K562 (cell line): Measurements from ENCODE around the gene FAM180B. TPM values are rescaled to one million over a fixed set of nuclear protein-coding genes. Genes with fewer than 3 reads are reported as not detected.
A peak's percentile ranks its signal among the peaks of the same experiment; 100 is the strongest.

Experiments
- ARID3A ChIP-seq: IDR thresholded peaks from 2 replicates; pipeline ENCODE4 v1.6.1; 2012; ENCODE audit warnings: low read depth, low read length, improper control_type of control experiment, borderline replicate concordance
- ETS2 ChIP-seq: IDR thresholded peaks from 2 replicates; pipeline ENCODE4 v1.6.1; 2016; ENCODE audit warnings: borderline replicate concordance, missing genetic modification characterization, mild to moderate bottlenecking, moderate library complexity, missing compliant biosample characterization; ENCODE audit not compliant: poor library complexity, severe bottlenecking
- HMBOX1 ChIP-seq: sonication (generic); IDR thresholded peaks from 2 replicates; pipeline ENCODE4 v1.6.1; 2016
- IFI16 ChIP-seq: fragments of 250-450 bp; sonication (Bioruptor Pico); IDR thresholded peaks from 2 replicates; pipeline ENCODE4 v2.1.2; 2022; ENCODE audit warnings: mild to moderate bottlenecking, inconsistent platforms
- NR0B1 ChIP-seq: fragments of 450-650 bp; IDR thresholded peaks from one replicate; pipeline ENCODE4 v1.6.1; 2018; ENCODE audit warnings: mild to moderate bottlenecking, moderate library complexity; ENCODE audit not compliant: partially characterized antibody
- RBBP5 ChIP-seq: fragments of 200-600 bp; sonication (generic); IDR thresholded peaks from 2 replicates; pipeline ENCODE4 v1.6.1; 2012; ENCODE audit warnings: borderline replicate concordance, mild to moderate bottlenecking, low read length, control low read depth, inconsistent platforms; ENCODE audit not compliant: insufficient read depth, poor library complexity, severe bottlenecking
- SMAD4 ChIP-seq: fragments of 250-450 bp; sonication (Bioruptor Pico); conservative IDR thresholded peaks from 2 replicates; pipeline ENCODE4 v1.8.0; 2021; ENCODE audit warnings: inconsistent platforms, mild to moderate bottlenecking, moderate library complexity
- TEAD1 ChIP-seq, 2 experiments: fragments of 450-650 bp in 1 of 2; sonication (generic) in 1 of 2; formaldehyde crosslinking; IDR thresholded peaks; 2 replicates each; pipeline versions ENCODE4 v1.4.0 to v1.8.0; 2020 to 2022; ENCODE audit warnings: mild to moderate bottlenecking in 2 of 2, missing genetic modification reagents in 1 of 2
- TFAP4 ChIP-seq: sonication (generic); formaldehyde crosslinking; IDR thresholded peaks from 2 replicates; pipeline ENCODE4 v1.8.0; 2022; ENCODE audit warnings: missing genetic modification reagents, mild to moderate bottlenecking, moderate library complexity, borderline replicate concordance
- USF1 ChIP-seq: sonication (generic); formaldehyde crosslinking; IDR thresholded peaks from 2 replicates; pipeline ENCODE4 v1.9.0; 2022; ENCODE audit warnings: mild to moderate bottlenecking, missing genetic modification reagents
- ZKSCAN8 ChIP-seq: fragments of 200-800 bp; sonication (Bioruptor generic); IDR thresholded peaks from 2 replicates; pipeline ENCODE4 v1.6.1; 2016; ENCODE audit warnings: missing genetic modification characterization, missing compliant biosample characterization
- ZNF644 ChIP-seq: fragments of 200-800 bp; sonication (Bioruptor generic); IDR thresholded peaks from 2 replicates; pipeline ENCODE4 v1.6.1; 2016; ENCODE audit warnings: low read depth, missing genetic modification characterization, missing compliant biosample characterization
- polyA plus RNA-seq, 8 experiments: library from polyadenylated mRNA; depleted of rRNA in 4 of 8; stranded (reverse) in 5 of 8; unstranded in 3 of 8; fragments of >200 nt; fragmentation: Nextera tagmentation in 2 of 8; fragmentation: Illumina TruSeq in 1 of 8; extraction: Ambion mirVana in 2 of 8; extraction: Trizol in 1 of 8; gene quantifications; 2 replicates each; pipeline versions ENCODE4 v1.2.1 to v1.2.3, GENCODE V29; 2011 to 2014; ENCODE audit warnings: inconsistent platforms in 1 of 8, missing spikeins in 1 of 8
- total RNA-seq, 7 experiments: library from RNA; depleted of rRNA in 6 of 7; stranded (reverse); fragments of >200 nt in 6 of 7; fragmentation: Illumina TruSeq in 2 of 7; extraction: Trizol in 2 of 7; gene quantifications; 2 replicates each; pipeline versions ENCODE4 v1.2.1 to v1.2.3, GENCODE V29; 2011 to 2021; ENCODE audit warnings: low replicate concordance in 1 of 7
- TF ChIP-seq, protein P1 (sequence below): fragments of 450-650 bp; IDR thresholded peaks from 2 replicates; pipeline ENCODE4 v1.6.1; 2017; ENCODE audit warnings: antibody characterized with exemption, mild to moderate bottlenecking

The FAM180B gene
- total and polyA plus RNA-seq, 9 of the 15 experiments (the other 6 are each of a cell fraction or from before 2014, with no cell fraction given), result 0.05 to 0.14 TPM; not detected in 7

GRCh38 chr11:47552566-47553405 lies 33.7 kb upstream of the FAM180B start, which contains the start of gene CELF1 (continued):
- peak; percentile 50 for TF ChIP-seq USF1 (CRISPR knock-in tag)
- TF ChIP-seq HMBOX1, result no peak
- TF ChIP-seq IFI16 (CRISPR knock-in tag), result no peak
- no peak for TF ChIP-seq NR0B1
- no peak for TF ChIP-seq ZKSCAN8
- TF ChIP-seq ARID3A, result no peak
- peak; percentile 80; the same call in 1 of the 2 replicates for TF ChIP-seq ZNF644 (tag)
- peak; percentile 54; the same call in 1 of the 2 replicates for TF ChIP-seq SMAD4 (CRISPR knock-in tag)
- no peak for TF ChIP-seq TEAD1 (CRISPR knock-in tag; IDR thresholded peaks at IDR 0.05)
- peak; percentile 18; the same call in 1 of the 2 replicates for TF ChIP-seq TFAP4 (CRISPR knock-in tag)
- TF ChIP-seq RBBP5, result peak; percentile 83
- no peak for TF ChIP-seq ETS2 (tag)
- TF ChIP-seq, protein P1, sequence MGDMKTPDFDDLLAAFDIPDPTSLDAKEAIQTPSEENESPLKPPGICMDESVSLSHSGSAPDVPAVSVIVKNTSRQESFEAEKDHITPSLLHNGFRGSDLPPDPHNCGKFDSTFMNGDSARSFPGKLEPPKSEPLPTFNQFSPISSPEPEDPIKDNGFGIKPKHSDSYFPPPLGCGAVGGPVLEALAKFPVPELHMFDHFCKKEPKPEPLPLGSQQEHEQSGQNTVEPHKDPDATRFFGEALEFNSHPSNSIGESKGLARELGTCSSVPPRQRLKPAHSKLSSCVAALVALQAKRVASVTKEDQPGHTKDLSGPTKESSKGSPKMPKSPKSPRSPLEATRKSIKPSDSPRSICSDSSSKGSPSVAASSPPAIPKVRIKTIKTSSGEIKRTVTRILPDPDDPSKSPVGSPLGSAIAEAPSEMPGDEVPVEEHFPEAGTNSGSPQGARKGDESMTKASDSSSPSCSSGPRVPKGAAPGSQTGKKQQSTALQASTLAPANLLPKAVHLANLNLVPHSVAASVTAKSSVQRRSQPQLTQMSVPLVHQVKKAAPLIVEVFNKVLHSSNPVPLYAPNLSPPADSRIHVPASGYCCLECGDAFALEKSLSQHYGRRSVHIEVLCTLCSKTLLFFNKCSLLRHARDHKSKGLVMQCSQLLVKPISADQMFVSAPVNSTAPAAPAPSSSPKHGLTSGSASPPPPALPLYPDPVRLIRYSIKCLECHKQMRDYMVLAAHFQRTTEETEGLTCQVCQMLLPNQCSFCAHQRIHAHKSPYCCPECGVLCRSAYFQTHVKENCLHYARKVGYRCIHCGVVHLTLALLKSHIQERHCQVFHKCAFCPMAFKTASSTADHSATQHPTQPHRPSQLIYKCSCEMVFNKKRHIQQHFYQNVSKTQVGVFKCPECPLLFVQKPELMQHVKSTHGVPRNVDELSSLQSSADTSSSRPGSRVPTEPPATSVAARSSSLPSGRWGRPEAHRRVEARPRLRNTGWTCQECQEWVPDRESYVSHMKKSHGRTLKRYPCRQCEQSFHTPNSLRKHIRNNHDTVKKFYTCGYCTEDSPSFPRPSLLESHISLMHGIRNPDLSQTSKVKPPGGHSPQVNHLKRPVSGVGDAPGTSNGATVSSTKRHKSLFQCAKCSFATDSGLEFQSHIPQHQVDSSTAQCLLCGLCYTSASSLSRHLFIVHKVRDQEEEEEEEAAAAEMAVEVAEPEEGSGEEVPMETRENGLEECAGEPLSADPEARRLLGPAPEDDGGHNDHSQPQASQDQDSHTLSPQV, result 0 out of 2 replicates have a peak, but pooled peaks have one; percentile 38
